ENCODE measurements around the gene CTDSPL.

DNA sequence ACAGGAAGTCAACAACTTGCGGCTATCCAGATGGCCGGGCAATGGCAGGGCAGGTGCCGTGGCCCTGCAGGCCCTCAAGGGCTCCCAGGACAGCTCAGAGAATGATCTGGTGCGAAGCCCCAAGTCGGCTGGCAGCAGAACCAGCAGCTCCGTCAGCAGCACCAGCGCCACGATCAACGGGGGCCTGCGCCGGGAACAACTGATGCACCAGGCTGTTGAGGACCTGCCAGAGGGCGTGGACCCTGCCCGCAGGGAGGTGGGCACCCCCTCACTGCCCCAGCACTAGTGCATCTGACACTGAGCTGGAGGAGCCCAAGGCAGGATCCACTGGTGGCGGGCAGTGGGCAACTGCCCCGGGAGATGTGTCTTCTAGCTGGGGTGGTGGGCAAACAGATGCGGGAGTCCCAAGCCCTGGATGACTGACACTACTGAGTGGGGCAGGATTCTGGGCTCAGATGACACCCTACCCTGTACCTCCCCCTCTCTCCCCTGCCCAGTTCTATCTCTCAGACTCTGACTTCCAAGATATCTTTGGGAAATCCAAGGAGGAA, 144.8 kb downstream of the CTDSPL start:
- TF ChIP-seq, protein P1, sequence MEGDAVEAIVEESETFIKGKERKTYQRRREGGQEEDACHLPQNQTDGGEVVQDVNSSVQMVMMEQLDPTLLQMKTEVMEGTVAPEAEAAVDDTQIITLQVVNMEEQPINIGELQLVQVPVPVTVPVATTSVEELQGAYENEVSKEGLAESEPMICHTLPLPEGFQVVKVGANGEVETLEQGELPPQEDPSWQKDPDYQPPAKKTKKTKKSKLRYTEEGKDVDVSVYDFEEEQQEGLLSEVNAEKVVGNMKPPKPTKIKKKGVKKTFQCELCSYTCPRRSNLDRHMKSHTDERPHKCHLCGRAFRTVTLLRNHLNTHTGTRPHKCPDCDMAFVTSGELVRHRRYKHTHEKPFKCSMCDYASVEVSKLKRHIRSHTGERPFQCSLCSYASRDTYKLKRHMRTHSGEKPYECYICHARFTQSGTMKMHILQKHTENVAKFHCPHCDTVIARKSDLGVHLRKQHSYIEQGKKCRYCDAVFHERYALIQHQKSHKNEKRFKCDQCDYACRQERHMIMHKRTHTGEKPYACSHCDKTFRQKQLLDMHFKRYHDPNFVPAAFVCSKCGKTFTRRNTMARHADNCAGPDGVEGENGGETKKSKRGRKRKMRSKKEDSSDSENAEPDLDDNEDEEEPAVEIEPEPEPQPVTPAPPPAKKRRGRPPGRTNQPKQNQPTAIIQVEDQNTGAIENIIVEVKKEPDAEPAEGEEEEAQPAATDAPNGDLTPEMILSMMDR (IDR thresholded peaks at IDR 0.05): no peak
- no peak for TF ChIP-seq POLR2A (IDR thresholded peaks at IDR 0.05)
